ENCODE results near the gene VPS37B. TPM values are rescaled to one million over a fixed set of nuclear protein-coding genes. Genes with fewer than 3 reads are reported as not detected.

Gene VPS37B
- total RNA-seq, 4 donors from 2014 or later, result 4.8 to 8.2 (median 7.6) TPM

DNA sequence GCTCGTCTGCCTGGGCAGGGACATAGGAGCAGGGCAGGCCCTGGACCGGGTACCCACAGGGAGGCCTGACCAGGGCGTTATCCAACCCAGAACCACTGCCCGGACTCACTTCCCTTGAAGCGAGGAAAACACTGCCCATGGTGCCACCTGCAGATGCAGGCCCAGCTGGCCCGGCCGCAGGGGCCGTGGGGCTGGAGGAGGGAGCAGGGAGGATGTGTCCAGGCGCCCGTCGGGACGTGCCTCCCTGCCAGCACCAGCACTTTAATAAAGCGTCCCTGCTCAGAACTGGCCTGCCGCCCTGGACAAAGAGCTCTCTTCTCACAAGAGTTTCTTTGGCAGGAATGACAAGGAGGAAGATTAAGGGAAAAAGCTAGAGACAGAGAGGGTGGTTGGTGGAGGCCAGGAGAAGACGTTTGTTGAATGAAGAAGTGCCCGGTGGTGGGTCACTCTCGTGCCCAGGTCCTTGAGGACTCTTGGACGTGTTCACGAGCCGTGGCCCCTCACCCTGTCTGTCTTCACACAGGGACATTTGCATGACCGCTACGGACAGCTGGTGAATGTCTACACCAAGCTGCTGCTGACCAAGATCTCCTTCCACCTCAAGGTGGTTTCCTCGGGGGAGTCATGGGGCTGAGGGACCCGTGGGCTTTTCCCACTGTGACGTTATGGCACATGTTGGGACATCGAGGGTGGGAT lies 46.4 kb downstream of the VPS37B start:
- DNase-seq, result no peak
- H3K27me3 ChIP-seq, result no peaks in the 10 kb centered on the region
- ATAC-seq, result no peak
- peaks cover 0 to 16% of the 10 kb centered on the region in 2 donors for H3K4me1 ChIP-seq
- H3K27ac ChIP-seq, result peak overlapping the region in 2 of 4 donors; percentile 9 to 30
- no peaks in the 10 kb centered on the region for H3K9me3 ChIP-seq
- no peak overlapping the region for H3K4me3 ChIP-seq
- intact Hi-C loops (cut with DNase I; ENCODE audit: low total_unique reads) (no loop called here), in situ Hi-C loops (cut with MboI; ENCODE audit: low sequenced_read_pairs in 4 of 4) (loop anchor here in 1 of 4 donors (10.0 kb wide), 1 partner anchor 105 kb away; no protein-coding TSS in a partner anchor)
- H3K36me3 ChIP-seq, result no peaks in the 10 kb centered on the region
- TF ChIP-seq, protein P1, sequence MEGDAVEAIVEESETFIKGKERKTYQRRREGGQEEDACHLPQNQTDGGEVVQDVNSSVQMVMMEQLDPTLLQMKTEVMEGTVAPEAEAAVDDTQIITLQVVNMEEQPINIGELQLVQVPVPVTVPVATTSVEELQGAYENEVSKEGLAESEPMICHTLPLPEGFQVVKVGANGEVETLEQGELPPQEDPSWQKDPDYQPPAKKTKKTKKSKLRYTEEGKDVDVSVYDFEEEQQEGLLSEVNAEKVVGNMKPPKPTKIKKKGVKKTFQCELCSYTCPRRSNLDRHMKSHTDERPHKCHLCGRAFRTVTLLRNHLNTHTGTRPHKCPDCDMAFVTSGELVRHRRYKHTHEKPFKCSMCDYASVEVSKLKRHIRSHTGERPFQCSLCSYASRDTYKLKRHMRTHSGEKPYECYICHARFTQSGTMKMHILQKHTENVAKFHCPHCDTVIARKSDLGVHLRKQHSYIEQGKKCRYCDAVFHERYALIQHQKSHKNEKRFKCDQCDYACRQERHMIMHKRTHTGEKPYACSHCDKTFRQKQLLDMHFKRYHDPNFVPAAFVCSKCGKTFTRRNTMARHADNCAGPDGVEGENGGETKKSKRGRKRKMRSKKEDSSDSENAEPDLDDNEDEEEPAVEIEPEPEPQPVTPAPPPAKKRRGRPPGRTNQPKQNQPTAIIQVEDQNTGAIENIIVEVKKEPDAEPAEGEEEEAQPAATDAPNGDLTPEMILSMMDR (IDR thresholded peaks at IDR 0.05 in 4 of 5, conservative IDR thresholded peaks at IDR 0.05 in 1 of 5), result no peak
- TF ChIP-seq POLR2A (IDR thresholded peaks at IDR 0.05), result no peak

DNA sequence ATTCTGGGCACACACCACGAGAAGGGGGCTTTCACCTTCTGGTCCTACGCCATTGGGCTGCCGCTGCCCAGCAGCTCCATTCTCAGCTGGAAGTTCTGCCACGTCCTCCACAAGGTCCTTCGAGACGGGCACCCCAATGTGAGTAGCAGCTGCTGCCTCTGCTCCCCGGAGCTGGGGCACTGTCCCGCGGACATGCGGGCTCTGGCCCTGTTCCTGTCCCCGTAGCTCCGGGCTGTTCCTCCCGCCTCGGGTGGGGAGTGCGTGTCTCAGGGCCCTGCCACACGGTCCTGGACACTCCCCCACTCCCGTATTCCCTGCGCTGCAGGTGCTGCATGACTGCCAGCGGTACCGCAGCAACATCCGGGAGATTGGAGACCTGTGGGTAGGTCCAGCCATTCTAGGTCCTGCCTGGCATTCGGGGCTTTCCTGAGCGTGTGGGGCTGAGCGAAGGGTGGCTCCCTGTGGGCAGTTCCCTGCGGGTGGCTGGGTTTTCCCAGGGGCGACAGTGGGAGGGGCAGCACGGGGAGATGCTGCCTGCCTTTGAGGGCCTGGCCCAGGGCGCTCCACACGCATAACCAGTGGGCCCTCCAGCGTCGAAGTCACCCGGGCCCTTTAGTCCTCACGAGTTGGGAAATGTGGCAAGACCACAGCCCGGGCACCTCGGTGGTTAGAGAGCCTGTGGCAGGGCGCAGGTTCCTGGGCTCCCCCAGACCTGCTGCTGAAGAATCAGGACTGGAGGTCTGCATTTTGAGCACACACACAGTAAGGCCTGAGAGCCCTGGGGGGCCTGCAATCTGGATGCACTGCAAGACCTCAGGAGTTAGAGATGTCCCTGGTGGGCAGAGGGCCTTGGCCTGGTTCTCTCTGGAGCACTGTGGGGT lies 47.2 kb downstream of the VPS37B start:
- DNase-seq (no peak), ATAC-seq (no peak)
- Histone ChIP-seq H3K27ac (no peak overlapping the region), H3K4me1 (peaks cover 0 to 16% of the 10 kb centered on the region in 2 donors), H3K4me3 (no peak overlapping the region), H3K9me3 (no peaks in the 10 kb centered on the region), H3K36me3 (no peaks in the 10 kb centered on the region), H3K27me3 (no peaks in the 10 kb centered on the region)
- TF ChIP-seq POLR2A (IDR thresholded peaks at IDR 0.05), result no peak
- TF ChIP-seq, protein P1 (IDR thresholded peaks at IDR 0.05 in 4 of 5, conservative IDR thresholded peaks at IDR 0.05 in 1 of 5), result no peak
- intact Hi-C loops (cut with DNase I; ENCODE audit: low total_unique reads), result no loop called here
- in situ Hi-C loops (cut with MboI; ENCODE audit: low sequenced_read_pairs in 4 of 4), result no loop called here

DNA sequence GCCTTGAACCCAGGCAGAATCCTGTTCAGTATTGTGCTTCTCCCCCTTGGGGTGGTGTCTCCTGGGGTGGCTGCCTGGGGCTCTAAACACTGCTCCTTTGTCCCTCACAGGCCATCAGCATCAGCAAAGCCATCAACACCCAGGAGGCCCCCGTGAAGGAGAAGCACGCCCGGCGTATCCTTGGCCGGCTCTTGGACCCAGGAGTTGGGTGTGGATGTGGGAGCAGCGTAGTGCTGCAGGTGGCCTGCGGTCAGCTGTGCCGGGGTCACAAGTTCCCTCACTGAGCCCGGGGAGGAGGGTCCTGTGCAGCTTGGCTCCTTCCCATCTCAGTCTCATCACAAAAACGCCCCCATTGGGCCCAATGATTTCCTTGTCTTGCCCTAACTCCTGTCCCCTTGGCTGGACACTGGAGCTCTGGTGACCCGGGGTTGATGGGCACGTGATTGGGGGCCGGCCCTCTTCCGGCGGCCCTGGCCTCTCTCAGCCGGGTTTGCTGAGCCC lies 48.0 kb downstream of the VPS37B start:
- in situ Hi-C loops (cut with MboI; ENCODE audit: low sequenced_read_pairs in 4 of 4) (no loop called here), intact Hi-C loops (cut with DNase I; ENCODE audit: low total_unique reads) (no loop called here)

DNA sequence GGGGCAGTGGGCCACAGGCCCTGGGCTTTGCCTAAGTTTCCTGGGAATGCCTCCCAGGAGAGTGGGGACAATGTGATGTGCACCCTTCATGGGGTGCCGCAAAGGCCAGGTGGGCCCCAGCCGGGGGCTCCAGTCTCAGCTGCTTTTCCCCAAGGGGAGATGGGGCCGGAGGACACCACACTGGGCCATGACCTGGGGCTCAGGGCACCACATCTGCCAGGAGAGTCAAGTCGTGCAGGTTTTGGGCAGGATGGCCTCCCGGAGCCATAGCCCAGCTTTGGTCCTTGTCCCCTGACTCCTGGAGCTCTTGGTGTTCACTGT lies 48.4 kb downstream of the VPS37B start:
- Histone ChIP-seq H3K9me3 (no peaks in the 10 kb centered on the region), H3K4me3 (no peak overlapping the region), H3K27ac (no peak overlapping the region), H3K36me3 (no peaks in the 10 kb centered on the region), H3K4me1 (peaks cover 0 to 14% of the 10 kb centered on the region in 2 donors), H3K27me3 (no peaks in the 10 kb centered on the region)
- intact Hi-C loops (cut with DNase I; ENCODE audit: low total_unique reads) (no loop called here), in situ Hi-C loops (cut with MboI; ENCODE audit: low sequenced_read_pairs in 4 of 4) (no loop called here)
- no peak for DNase-seq
- no peak for ATAC-seq
- no peak for TF ChIP-seq POLR2A (IDR thresholded peaks at IDR 0.05)
- TF ChIP-seq, protein P1 (IDR thresholded peaks at IDR 0.05 in 4 of 5, conservative IDR thresholded peaks at IDR 0.05 in 1 of 5), result no peak

More for the DNA sequence above, 48.0 kb downstream of the VPS37B start:
- TF ChIP-seq POLR2A (IDR thresholded peaks at IDR 0.05), result no peak
- TF ChIP-seq, protein P1 (IDR thresholded peaks at IDR 0.05 in 4 of 5, conservative IDR thresholded peaks at IDR 0.05 in 1 of 5), result no peak
- DNase-seq, result no peak
- Histone ChIP-seq H3K27me3 (no peaks in the 10 kb centered on the region), H3K4me3 (no peak overlapping the region), H3K27ac (no peak overlapping the region), H3K36me3 (no peaks in the 10 kb centered on the region), H3K9me3 (no peaks in the 10 kb centered on the region), H3K4me1 (peaks cover 0 to 16% of the 10 kb centered on the region in 2 donors)
- ATAC-seq, result no peak
